HepG2 (cell line): ENCODE results near the gene OR6C75. TPM values are rescaled to one million over a fixed set of nuclear protein-coding genes. Genes with fewer than 3 reads are reported as not detected.
"Not testable (repeated sequence)": the region's sequence is repeated elsewhere in the genome, so short reads cannot be mapped to it uniquely, and the experiment has no call there.

Source experiments
- ATAC-seq: fragments of 200-7000 bp; cut with Tn5 transposase; 3 replicates; pipeline ENCODE4 v1.9.1; 2020; ENCODE audit warnings: mild to moderate bottlenecking, moderate library complexity
- BruUV-seq: library from RNA; stranded (reverse); fragments of 400-500 nt; replicated peaks from 2 replicates; lab custom pipeline; 2021; lab: Mats Ljungman, UMichigan
- CTCF ChIA-PET: fragments of 300-600 bp; formaldehyde crosslinking; extraction: SDS; loops from one replicate; lab custom pipeline; 2021; ENCODE audit warnings: low total read pairs, inconsistent platforms, low intra/inter-chr PET ratio; lab: Yijun Ruan, JAX
- POLR2A ChIA-PET: fragments of 350-600 bp; sonication (Branson Sonifier 250); formaldehyde crosslinking; loops from one replicate; lab custom pipeline; 2020; ENCODE audit warnings: antibody characterized with exemption, inconsistent platforms; lab: Yijun Ruan, JAX
- DNase-seq: peaks from one replicate; pipeline ENCODE4 v3.0.0-alpha.2; 2015; ENCODE audit warnings: low spot score
- FAIRE-seq: peaks from 3 replicates; lab custom pipeline; 2011; peaks lifted over from hg19 to GRCh38; lab: Jason Lieb, UNC
- H2AFZ ChIP-seq: one replicate; pipeline ENCODE4 v1.6.1; 2011; ENCODE audit warnings: low read length, inconsistent platforms
- H3K27ac ChIP-seq: fragments of 300-600 bp; 3 replicates; pipeline ENCODE4 v1.8.0; 2011; ENCODE audit warnings: mixed run types, mild to moderate bottlenecking, mixed read lengths, low read length, inconsistent platforms; ENCODE audit not compliant: insufficient read depth; ENCODE audit errors: extremely low read length
- H3K27me3 ChIP-seq, 2 experiments: fragments of 200-600 bp in 1 of 2; 2 replicates in 1 of 2; 3 replicates in 1 of 2; pipeline versions ENCODE4 v1.6.0 to v1.8.0; 2011; ENCODE audit warnings: low read length in 2 of 2, mild to moderate bottlenecking in 2 of 2, moderate library complexity in 2 of 2, inconsistent platforms in 1 of 2; ENCODE audit not compliant: insufficient read depth in 2 of 2, control insufficient read depth in 1 of 2
- H3K36me3 ChIP-seq, 2 experiments: fragments of 200-600 bp in 1 of 2; replicated peaks in 1 of 2; 2 replicates in 1 of 2; 3 replicates in 1 of 2; pipeline versions ENCODE4 v1.5.1 to v1.8.0; 2011; ENCODE audit warnings: low read length in 2 of 2, inconsistent platforms in 1 of 2; ENCODE audit not compliant: insufficient read depth in 2 of 2, control insufficient read depth in 1 of 2
- H3K4me1 ChIP-seq: 2 replicates; pipeline ENCODE4 v1.5.1; 2012; ENCODE audit warnings: low read length, inconsistent platforms; ENCODE audit not compliant: insufficient read depth
- H3K4me2 ChIP-seq: 2 replicates; pipeline ENCODE4 v1.6.0; 2011; ENCODE audit warnings: low read depth, low read length, inconsistent platforms
- H3K4me3 ChIP-seq, 3 experiments: fragments of 200-600 bp in 1 of 3; sonication (generic), shearing (Covaris generic) in 1 of 3; replicated peaks in 1 of 3; 2 replicates each; pipeline ENCODE4 v1.5.1; 2011 to 2016; ENCODE audit warnings: low read length in 3 of 3, inconsistent platforms in 2 of 3, low read depth in 2 of 3, mild to moderate bottlenecking in 2 of 3, control low read depth in 1 of 3, mixed read lengths in 1 of 3; ENCODE audit not compliant: insufficient read depth in 1 of 3
- H3K79me2 ChIP-seq: one replicate; pipeline ENCODE4 v1.6.1; 2011; ENCODE audit warnings: low read length, inconsistent platforms; ENCODE audit not compliant: insufficient read depth
- H3K9ac ChIP-seq: 2 replicates; pipeline ENCODE4 v1.6.0; 2011; ENCODE audit warnings: mild to moderate bottlenecking, low read depth, low read length, inconsistent platforms; ENCODE audit not compliant: insufficient read depth
- H3K9me3 ChIP-seq: 2 replicates; pipeline ENCODE4 v1.5.1; 2012; ENCODE audit warnings: mild to moderate bottlenecking, low read length
- H4K20me1 ChIP-seq: 2 replicates; pipeline ENCODE4 v1.6.0; 2011; ENCODE audit warnings: inconsistent platforms, mild to moderate bottlenecking, low read length, moderate library complexity; ENCODE audit not compliant: insufficient read depth
- GPN1 ChIP-seq: sonication (generic); formaldehyde crosslinking; IDR thresholded peaks from 2 replicates; pipeline ENCODE4 v1.5.1; 2020; ENCODE audit warnings: missing genetic modification reagents, borderline replicate concordance
- HNF4A ChIP-seq: sonication (generic); formaldehyde crosslinking; IDR thresholded peaks from 2 replicates; pipeline ENCODE4 v1.4.0; 2020; ENCODE audit warnings: missing genetic modification reagents
- SNRNP70 ChIP-seq: fragments of 200-400 bp; formaldehyde crosslinking; IDR thresholded peaks from 2 replicates; pipeline ENCODE4 v1.6.1; 2017; ENCODE audit warnings: mild to moderate bottlenecking, low read depth, low read length, moderate library complexity
- ZIK1 ChIP-seq: sonication (generic); formaldehyde crosslinking; IDR thresholded peaks from 2 replicates; pipeline ENCODE4 v1.5.0; 2020; ENCODE audit warnings: mild to moderate bottlenecking, low read depth, missing genetic modification reagents, borderline replicate concordance
- ZNF496 ChIP-seq: sonication (generic); formaldehyde crosslinking; IDR thresholded peaks from 2 replicates; pipeline ENCODE4 v1.8.1; 2023; ENCODE audit warnings: mild to moderate bottlenecking, moderate library complexity, missing genetic modification reagents; ENCODE audit not compliant: insufficient replicate concordance
- ZNF567 ChIP-seq: sonication (generic); formaldehyde crosslinking; IDR thresholded peaks from 2 replicates; pipeline ENCODE4 v1.8.1; 2023; ENCODE audit warnings: mild to moderate bottlenecking, missing genetic modification reagents, borderline replicate concordance
- WGBS: methylation state at CpG from one replicate; pipeline ENCODE4 v1.1.6; 2017; ENCODE audit warnings: low lambda C conversion rate; 5-methylcytosine and 5-hydroxymethylcytosine counted together
- in situ Hi-C: cut with HindIII; loops from 2 replicates; pipeline ENCODE4 v1.10.0; 2017; ENCODE audit warnings: low pct_unique_long_range_greater_than_20kb; ENCODE audit not compliant: extremely low pct_ligation_motif_present
- intact Hi-C: fragments of 100-400 bp; cut with micrococcal nuclease; formaldehyde crosslinking; loops from one replicate; pipeline ENCODE4 v1.10.0; 2022; ENCODE audit not compliant: unreplicated experiment
- polyA plus RNA-seq, 8 experiments: library from polyadenylated mRNA; depleted of rRNA in 3 of 8; stranded (reverse) in 7 of 8; unstranded in 1 of 8; fragments of >200 nt; fragmentation: Illumina TruSeq in 4 of 8; extraction: Trizol in 4 of 8; gene quantifications; 2 replicates each; pipeline versions ENCODE4 v1.2.1 to v1.2.3, GENCODE V29; 2011 to 2016; ENCODE audit warnings: low read depth in 4 of 8, missing spikeins in 1 of 8, mixed read lengths in 1 of 8; ENCODE audit not compliant: insufficient read depth in 1 of 8
- total RNA-seq, 5 experiments: library from RNA; depleted of rRNA; stranded (reverse); fragments of >200 nt; fragmentation: Illumina TruSeq; extraction: Trizol; gene quantifications; 2 replicates each; pipeline ENCODE4 v1.2.3, GENCODE V29; 2016; ENCODE audit warnings: low read depth in 1 of 5
- TF ChIP-seq, protein P1 (sequence below): IDR thresholded peaks from 2 replicates; pipeline ENCODE4 v1.6.1; 2012; ENCODE audit warnings: low read length, improper control_type of control experiment

The OR6C75 gene
- total and polyA plus RNA-seq, 2 of the 13 experiments (the other 11 are each of a cell fraction or from before 2014, with no cell fraction given): not detected

DNA sequence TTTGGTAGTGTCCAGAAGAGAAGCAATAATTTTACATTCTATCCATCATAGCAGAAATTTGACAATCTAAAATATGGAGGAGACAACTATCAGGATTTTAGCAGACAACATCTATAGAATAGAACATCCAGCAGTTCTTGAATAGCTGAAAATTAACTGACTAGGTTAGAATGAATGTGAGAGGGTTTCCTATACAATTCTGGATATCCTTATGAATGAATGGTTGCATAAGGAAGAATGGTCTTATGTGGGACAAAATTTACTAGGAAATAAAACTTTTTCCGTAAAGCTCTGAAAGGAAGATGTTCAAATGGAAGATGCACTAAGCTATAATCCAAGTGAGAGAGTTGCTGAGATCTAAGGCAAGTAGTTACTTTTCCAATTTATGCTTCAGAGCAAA, 32.3 kb upstream of the OR6C75 start, which contains the start of gene OR6C3 (continued):
- TF ChIP-seq, protein P1, sequence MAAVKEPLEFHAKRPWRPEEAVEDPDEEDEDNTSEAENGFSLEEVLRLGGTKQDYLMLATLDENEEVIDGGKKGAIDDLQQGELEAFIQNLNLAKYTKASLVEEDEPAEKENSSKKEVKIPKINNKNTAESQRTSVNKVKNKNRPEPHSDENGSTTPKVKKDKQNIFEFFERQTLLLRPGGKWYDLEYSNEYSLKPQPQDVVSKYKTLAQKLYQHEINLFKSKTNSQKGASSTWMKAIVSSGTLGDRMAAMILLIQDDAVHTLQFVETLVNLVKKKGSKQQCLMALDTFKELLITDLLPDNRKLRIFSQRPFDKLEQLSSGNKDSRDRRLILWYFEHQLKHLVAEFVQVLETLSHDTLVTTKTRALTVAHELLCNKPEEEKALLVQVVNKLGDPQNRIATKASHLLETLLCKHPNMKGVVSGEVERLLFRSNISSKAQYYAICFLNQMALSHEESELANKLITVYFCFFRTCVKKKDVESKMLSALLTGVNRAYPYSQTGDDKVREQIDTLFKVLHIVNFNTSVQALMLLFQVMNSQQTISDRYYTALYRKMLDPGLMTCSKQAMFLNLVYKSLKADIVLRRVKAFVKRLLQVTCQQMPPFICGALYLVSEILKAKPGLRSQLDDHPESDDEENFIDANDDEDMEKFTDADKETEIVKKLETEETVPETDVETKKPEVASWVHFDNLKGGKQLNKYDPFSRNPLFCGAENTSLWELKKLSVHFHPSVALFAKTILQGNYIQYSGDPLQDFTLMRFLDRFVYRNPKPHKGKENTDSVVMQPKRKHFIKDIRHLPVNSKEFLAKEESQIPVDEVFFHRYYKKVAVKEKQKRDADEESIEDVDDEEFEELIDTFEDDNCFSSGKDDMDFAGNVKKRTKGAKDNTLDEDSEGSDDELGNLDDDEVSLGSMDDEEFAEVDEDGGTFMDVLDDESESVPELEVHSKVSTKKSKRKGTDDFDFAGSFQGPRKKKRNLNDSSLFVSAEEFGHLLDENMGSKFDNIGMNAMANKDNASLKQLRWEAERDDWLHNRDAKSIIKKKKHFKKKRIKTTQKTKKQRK: no peak
- no peak for TF ChIP-seq GPN1 (CRISPR knock-in tag)
- no peak for TF ChIP-seq ZIK1

DNA sequence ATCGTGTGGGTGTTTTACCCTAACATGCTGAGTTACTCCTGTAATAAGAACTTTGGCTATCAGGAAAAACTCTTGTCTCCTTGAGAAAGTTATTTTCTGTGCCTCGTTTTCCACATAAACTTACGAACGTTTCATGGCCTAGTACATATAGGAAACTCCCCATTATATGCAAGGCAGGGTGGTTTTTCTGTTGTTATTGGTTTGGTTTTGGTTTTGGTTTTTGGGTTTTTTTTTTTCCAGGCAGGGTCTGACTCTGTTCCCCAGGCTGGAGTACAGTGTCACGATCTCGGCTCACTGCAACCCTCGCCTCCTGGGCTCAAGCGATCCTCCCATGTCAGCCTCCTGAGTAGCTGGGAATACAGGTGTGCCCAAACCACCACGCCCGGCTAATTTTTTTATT, 26.8 kb upstream of the OR6C75 start:
- no peak overlapping the region for H2AFZ ChIP-seq
- CTCF ChIA-PET: no interaction called here
- DNase-seq (no peak), ATAC-seq (no peak), FAIRE-seq (no peak)
- no peak for TF ChIP-seq HNF4A (CRISPR knock-in tag)
- no peak for TF ChIP-seq ZNF496 (CRISPR knock-in tag)
- TF ChIP-seq ZNF567 (CRISPR knock-in tag): no peak
- no peak for TF ChIP-seq SNRNP70
- intact Hi-C loops (no loop called here), in situ Hi-C loops (no loop called here)
- POLR2A ChIA-PET: no interaction called here
- no peaks in the 10 kb centered on the region for H4K20me1 ChIP-seq
- H3K27me3 ChIP-seq: no peaks in the 10 kb centered on the region; a peak in 1 of 5 replicates
- WGBS: 13% methylated on average over 10 of the region's 10 CpGs
- H3K4me3 ChIP-seq: no peak overlapping the region
- H3K27ac ChIP-seq: no peak overlapping the region
- no peak overlapping the region for H3K9ac ChIP-seq
- no TSS peak for BruUV-seq
- no peaks in the 10 kb centered on the region for H3K4me1 ChIP-seq
- H3K79me2 ChIP-seq: no peaks in the 10 kb centered on the region
- no peaks in the 10 kb centered on the region for H3K9me3 ChIP-seq
- H3K36me3 ChIP-seq: no peaks in the 10 kb centered on the region
- no peak overlapping the region for H3K4me2 ChIP-seq

DNA sequence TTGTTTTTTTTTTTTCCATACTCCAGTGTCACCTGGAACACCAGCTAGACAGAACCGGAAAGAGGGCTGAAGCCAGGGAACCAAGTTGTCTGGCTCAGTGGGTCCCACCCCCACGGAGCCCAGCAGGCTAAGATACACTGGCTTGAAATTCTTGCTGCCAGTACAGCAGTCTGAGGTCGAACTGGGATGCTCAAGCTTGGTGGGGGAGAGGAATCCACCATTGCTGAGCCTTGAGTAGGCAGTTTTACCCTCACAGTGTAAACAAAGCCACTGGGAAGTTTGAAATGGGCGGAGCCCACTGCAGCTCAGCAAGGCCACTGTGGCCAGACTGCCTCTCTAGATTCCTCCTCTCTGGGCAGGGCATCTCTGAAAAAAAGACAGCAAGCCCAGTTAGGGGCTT, 7.4 kb upstream of the OR6C75 start:
- in situ Hi-C loops, H3K27me3 ChIP-seq, H3K27ac ChIP-seq, BruUV-seq, POLR2A ChIA-PET, H3K4me3 ChIP-seq, H4K20me1 ChIP-seq, H3K79me2 ChIP-seq, H3K9me3 ChIP-seq, H3K36me3 ChIP-seq, CTCF ChIA-PET, FAIRE-seq, ATAC-seq, H2AFZ ChIP-seq, H3K4me1 ChIP-seq, intact Hi-C loops, DNase-seq, H3K9ac ChIP-seq, H3K4me2 ChIP-seq: not testable (repeated sequence)
- 27% methylated on average over 4 of the region's 4 CpGs for WGBS
